Stimulated activated memory B cell treated with anti-CD40 and anti-IgM and Interleukin-4, amounts not matched to agents 10 μg/mL and 1 μg/mL and 100 μg/mL, for 72 hours (primary cell): ENCODE data around the gene HDAC4.

Source experiments
- ATAC-seq: fragments of 150-1000 bp; cut with Tn5 transposase; 2 replicates; pipeline ENCODE4 v1.10.0; 2021
- H3K27ac Mint-ChIP-seq: one replicate; pipeline ENCODE4 v1.8.0; 2022; ENCODE audit warnings: mild to moderate bottlenecking, mixed read lengths
- H3K27me3 Mint-ChIP-seq: one replicate; pipeline ENCODE4 v1.8.0; 2022; ENCODE audit warnings: mixed read lengths
- H3K36me3 Mint-ChIP-seq: one replicate; pipeline ENCODE4 v1.8.0; 2022; ENCODE audit warnings: mixed read lengths
- H3K4me1 Mint-ChIP-seq: one replicate; pipeline ENCODE4 v1.8.0; 2022; ENCODE audit warnings: mixed read lengths
- H3K4me3 Mint-ChIP-seq: one replicate; pipeline ENCODE4 v1.8.0; 2022; ENCODE audit warnings: mild to moderate bottlenecking, moderate library complexity, mixed read lengths
- H3K9me3 Mint-ChIP-seq: one replicate; pipeline ENCODE4 v1.8.0; 2022; ENCODE audit warnings: mixed read lengths

HDAC4 gene

DNA sequence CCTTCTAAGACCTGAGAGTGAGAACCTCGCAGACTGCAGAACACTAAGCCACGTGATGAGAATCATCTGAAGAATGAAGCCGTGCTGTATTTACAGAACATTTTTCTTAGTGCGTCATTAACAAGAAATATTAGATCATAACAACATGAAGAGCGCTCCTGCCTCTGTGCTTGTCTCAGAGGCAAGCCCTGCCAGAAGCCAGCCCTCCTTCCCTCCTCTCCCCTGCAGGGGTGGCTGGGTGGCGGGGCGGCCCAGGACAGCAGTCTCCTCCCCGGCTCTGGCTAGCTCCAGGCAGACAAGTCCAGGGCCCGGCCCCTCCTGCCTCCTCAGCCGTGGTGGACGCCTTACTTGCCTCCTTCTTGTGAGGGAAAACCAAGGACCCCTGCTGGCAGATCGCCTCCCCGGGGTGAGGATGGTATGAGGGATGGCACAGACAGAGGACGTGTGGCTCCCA is 290.2 kb downstream of the HDAC4 start:
- no peak overlapping the region for H3K4me3 Mint-ChIP-seq
- no peak overlapping the region for H3K27ac Mint-ChIP-seq
- no peak for ATAC-seq
- peaks cover 13% of the 10 kb centered on the region for H3K36me3 Mint-ChIP-seq
- H3K9me3 Mint-ChIP-seq = no peaks in the 10 kb centered on the region
- no peaks in the 10 kb centered on the region for H3K27me3 Mint-ChIP-seq
- no peaks in the 10 kb centered on the region for H3K4me1 Mint-ChIP-seq

DNA sequence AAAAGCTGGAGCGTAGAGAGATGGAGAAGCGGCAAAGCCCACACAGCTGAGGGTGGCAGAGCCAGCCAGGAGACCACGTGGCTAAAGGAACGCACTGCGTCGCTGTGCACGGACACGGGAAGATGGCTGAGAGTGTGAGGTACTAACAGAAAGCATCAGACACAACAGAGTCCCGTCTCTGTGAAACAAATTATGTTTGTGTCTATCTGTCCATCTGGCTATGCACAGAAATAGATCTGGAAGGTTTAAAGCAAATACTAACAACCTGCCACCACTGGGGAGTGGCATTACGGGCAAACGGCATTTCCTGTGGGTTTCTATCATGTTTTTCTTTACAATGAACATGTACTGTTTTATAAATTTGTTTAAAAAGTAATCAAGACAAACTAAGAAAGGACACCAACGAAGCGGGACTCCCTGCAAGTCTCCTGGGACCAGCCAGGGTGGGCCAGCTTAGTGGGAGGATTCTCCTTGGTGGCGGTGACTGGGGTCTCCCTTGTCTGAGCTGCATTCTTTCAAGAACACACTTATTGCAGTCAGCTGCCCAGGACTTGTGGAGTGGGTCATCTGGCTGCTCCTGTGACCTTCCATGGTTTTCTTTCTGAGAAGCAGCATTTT is 290.8 kb downstream of the HDAC4 start:
- peaks cover 13% of the 10 kb centered on the region for H3K36me3 Mint-ChIP-seq
- no peak overlapping the region for H3K27ac Mint-ChIP-seq

DNA sequence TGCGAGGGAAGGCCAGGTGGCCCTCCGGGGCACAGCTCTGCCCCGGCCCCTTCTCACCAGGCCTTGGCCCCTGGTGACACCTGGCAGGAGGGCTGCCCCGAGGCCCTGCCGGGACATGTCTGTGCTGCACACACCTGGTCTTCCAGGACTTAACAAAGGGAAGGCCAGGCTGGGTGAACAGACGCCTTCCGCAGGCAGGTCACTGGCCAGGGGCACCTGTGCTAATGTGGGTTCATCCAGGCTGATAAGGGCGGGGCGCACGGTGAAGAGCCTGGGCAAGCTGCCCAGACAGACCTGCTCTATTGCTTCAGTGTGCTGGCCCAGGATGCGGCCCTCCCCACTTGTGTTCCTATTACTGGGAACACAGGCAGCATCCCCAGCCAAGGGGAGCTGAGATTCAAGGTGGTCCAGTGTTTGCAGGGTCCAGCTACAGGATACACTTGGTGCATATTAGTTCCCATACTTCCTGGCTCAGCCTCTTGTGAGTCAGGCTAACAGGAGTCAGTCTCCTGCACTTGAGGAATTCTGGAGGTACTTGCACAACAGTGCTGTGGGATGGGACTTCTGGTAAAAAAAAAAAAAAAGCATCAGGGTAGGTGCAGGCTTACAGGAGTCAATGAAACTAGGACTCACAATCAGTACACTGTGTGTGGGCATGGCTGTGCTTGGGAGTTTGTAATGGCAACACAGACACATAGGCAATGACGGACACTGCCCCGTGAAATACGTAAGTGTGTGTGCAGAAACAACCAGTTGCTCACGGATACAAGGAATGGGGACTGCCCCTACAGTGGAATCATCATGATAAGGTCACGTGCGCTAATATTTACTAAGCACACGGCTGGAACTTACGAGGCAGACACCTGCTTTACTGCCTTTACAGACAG is 291.5 kb downstream of the HDAC4 start:
- H3K4me1 Mint-ChIP-seq = no peaks in the 10 kb centered on the region
- no peak for ATAC-seq
- H3K27me3 Mint-ChIP-seq = no peaks in the 10 kb centered on the region
- no peak overlapping the region for H3K27ac Mint-ChIP-seq
- no peak overlapping the region for H3K4me3 Mint-ChIP-seq
- peaks cover 20% of the 10 kb centered on the region for H3K36me3 Mint-ChIP-seq
- no peaks in the 10 kb centered on the region for H3K9me3 Mint-ChIP-seq

More for the DNA sequence above, 290.8 kb downstream of the HDAC4 start:
- Mint-ChIP-seq H3K9me3 (no peaks in the 10 kb centered on the region), H3K27me3 (no peaks in the 10 kb centered on the region), H3K4me3 (no peak overlapping the region), H3K4me1 (no peaks in the 10 kb centered on the region)
- ATAC-seq = no peak

DNA sequence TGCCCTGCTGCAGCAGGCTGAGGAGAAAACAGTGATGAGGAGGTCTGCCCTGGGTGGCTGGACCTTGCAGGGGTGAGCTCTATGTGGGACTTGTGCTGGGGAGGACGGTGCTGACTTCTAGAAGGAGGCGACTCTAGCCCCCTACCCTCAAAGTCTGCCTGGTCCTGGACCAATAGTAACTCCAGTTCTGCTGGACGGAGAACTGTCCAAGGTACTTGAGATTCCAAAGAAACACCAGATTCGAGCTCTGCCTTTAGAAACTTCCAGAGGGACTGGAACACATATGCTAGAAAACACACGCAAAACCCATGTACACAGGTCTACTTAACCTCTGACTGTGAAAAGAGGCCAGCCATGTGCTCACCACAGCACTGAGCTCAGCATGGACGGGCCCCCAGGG is 292.4 kb downstream of the HDAC4 start:
- H3K4me1 Mint-ChIP-seq = no peaks in the 10 kb centered on the region
- H3K4me3 Mint-ChIP-seq = no peak overlapping the region
- no peak overlapping the region for H3K27ac Mint-ChIP-seq
- no peak for ATAC-seq
- H3K36me3 Mint-ChIP-seq = peaks cover 21% of the 10 kb centered on the region
- no peaks in the 10 kb centered on the region for H3K27me3 Mint-ChIP-seq
- H3K9me3 Mint-ChIP-seq = no peaks in the 10 kb centered on the region

DNA sequence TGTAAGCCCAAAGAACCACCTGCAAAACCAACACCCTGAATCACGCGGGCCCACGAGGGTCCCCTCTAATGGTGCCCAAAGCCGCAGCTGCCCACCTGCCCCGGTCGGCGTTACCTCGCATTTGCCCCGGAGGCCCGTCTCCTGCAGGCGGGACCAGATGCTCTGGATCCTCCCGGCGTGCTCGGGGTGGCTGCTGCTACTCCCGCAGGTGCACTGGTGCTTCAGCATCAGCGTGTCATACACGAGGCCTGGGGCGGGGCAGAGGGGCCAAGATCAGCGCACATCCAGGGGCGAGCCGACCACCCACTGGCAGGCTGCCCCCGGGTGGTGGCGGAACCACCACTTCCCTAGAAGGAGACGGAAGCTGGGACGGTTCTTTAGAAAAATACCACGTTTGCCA is 292.9 kb downstream of the HDAC4 start:
- Mint-ChIP-seq H3K36me3 (peaks cover 21% of the 10 kb centered on the region), H3K4me1 (no peaks in the 10 kb centered on the region), H3K9me3 (no peaks in the 10 kb centered on the region), H3K27me3 (no peaks in the 10 kb centered on the region), H3K4me3 (no peak overlapping the region), H3K27ac (no peak overlapping the region)
- no peak for ATAC-seq

DNA sequence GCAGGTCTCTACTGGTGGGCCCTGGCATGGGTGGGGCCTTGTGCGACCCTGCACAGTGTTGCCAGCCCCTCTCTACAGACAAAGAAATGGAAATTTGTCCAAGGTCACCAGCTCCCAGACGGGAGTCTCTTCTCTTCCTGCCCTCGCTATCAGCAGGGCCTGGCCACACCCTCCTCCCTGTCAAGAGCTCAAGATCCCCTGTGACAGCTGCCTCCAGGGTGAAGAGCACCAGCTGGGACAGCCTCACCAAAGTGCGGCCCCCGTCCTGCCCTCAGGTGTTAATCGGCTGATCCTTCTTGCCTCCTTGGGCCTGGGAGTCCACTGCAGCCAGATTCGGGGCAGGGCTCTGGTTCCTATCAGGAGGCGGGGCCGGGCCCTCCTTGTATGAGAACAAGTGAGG is 293.9 kb downstream of the HDAC4 start:
- no peak overlapping the region for H3K27ac Mint-ChIP-seq
- H3K36me3 Mint-ChIP-seq = peaks cover 26% of the 10 kb centered on the region
- H3K4me1 Mint-ChIP-seq = no peaks in the 10 kb centered on the region
- H3K9me3 Mint-ChIP-seq = no peaks in the 10 kb centered on the region
- ATAC-seq = no peak
- no peaks in the 10 kb centered on the region for H3K27me3 Mint-ChIP-seq
- H3K4me3 Mint-ChIP-seq = no peak overlapping the region

DNA sequence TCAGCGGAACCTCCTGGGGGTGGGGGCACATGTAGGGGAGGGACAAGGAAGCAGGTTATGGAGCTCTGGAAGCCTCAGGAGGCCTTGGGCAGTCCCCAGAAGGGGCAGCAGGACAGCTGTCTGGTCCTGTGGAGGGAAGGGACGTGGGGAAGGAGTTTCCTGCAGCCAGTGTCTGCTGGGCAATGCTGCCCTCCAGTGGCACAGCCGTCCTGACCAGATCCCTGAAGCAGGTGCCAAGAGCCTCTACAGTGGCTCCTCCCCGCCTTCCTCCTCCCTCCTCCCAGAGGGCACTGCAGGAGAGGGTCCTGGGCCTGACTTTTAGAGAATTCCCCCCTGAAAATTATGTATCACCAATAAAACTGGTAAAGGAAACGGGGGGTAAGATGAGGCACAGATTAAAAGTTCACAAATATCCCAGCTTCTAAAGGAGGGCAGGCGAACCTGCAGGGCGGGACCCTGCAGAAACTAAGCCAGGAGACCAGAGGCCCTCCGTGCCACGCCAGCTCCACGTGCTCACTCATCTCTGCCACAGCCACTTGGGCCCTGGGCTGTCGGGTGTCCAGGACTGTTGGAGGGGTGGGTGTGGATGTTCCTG is 294.4 kb downstream of the HDAC4 start:
- H3K9me3 Mint-ChIP-seq = no peaks in the 10 kb centered on the region
- H3K4me3 Mint-ChIP-seq = no peak overlapping the region
- no peak for ATAC-seq
- peaks cover 25% of the 10 kb centered on the region for H3K36me3 Mint-ChIP-seq
- no peak overlapping the region for H3K27ac Mint-ChIP-seq
- no peaks in the 10 kb centered on the region for H3K4me1 Mint-ChIP-seq
- no peaks in the 10 kb centered on the region for H3K27me3 Mint-ChIP-seq

DNA sequence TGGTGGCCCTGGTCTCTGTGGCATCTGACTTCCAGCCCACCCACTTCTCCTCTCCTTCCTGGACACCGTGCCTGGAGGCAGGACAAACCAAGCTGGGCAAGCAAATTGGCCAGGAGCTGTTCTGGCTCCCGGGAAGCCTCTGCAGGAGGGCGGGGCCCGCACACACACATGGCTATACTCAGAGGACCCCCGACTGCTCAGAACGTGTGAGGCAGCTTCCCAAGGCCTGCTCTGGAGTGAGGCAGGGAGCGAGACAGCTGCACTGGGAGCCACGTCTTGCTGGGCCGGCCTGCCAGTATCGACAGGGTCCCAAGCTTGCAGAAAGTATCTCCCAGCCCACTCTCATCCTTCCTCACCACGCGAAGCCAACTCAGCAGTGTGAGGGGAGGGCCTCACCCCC is 295.6 kb downstream of the HDAC4 start:
- Mint-ChIP-seq H3K4me3 (no peak overlapping the region), H3K27ac (no peak overlapping the region), H3K4me1 (no peaks in the 10 kb centered on the region), H3K36me3 (peaks cover 26% of the 10 kb centered on the region), H3K9me3 (no peaks in the 10 kb centered on the region), H3K27me3 (no peaks in the 10 kb centered on the region)
- ATAC-seq = no peak

DNA sequence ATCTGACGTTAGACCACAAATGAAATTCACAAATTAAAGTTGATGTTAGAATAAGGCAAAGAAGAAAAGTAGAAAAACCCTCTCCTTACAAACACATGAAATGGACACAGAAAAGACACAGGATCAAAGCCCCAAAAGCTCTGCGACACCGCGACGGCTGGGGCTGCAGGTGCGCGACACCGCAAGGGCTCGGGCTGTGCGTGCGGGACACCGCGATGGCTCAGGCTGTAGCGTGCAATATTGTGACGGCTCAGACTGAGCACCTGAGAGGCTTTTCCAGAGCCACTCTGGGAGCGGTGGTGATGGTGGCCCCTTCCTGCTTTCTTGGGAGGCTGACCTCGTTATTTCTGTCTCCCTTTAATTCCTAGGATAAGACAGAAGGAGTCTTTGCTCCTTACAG is 296.0 kb downstream of the HDAC4 start:
- H3K27ac Mint-ChIP-seq = no peak overlapping the region
- H3K4me1 Mint-ChIP-seq = no peaks in the 10 kb centered on the region
- no peaks in the 10 kb centered on the region for H3K27me3 Mint-ChIP-seq
- H3K4me3 Mint-ChIP-seq = no peak overlapping the region
- ATAC-seq = no peak
- H3K36me3 Mint-ChIP-seq = peaks cover 30% of the 10 kb centered on the region
- H3K9me3 Mint-ChIP-seq = no peaks in the 10 kb centered on the region

DNA sequence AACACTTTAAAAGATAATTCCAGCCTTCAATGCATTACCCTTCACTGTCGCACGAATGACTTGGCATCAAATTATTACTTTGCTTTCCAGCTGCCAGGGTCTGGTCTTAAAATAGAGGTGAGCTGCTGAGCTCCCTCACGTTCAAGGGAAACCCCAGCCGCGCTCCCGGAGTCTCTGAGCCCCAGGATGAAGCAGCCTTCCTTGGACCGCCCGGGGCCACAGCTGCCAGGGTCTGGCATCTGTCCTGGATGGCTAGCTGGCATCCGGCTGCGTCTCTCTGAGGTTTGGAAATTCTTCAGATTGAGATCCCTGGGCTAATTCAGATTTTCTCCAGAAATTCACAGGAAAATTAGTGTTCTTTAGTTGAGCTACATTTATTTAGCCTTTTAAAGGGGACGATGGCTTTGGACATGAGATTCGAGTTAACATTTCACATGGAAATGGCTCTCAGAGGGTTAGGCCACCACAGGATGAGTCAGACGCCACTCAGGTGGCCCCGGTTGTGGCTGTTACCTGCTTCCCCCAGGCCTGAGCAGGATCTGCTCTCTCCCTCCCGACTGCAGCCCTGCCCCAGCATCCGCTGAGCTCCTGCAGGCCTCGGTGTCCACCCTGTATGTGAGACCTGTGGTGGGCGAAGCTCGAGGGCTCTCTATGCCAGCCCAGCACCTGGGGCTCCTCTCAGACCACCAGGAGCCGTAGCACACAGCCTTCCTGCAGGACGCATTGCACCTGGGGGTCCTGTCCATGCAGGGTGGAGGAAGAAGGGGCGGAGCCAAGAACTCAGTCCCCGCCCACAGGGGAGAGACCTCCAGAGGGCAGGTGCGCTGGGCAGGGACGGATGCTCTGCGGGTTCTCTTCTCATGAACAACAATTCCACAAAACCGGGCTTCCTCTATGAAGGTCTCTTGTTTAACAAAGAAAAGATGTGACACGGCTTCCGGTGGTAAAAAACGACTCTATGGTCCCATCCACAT is 297.4 kb downstream of the HDAC4 start:
- no peaks in the 10 kb centered on the region for H3K27me3 Mint-ChIP-seq
- no peak overlapping the region for H3K27ac Mint-ChIP-seq
- no peak overlapping the region for H3K4me3 Mint-ChIP-seq
- ATAC-seq = no peak
- no peaks in the 10 kb centered on the region for H3K4me1 Mint-ChIP-seq
- peaks cover 38% of the 10 kb centered on the region for H3K36me3 Mint-ChIP-seq
- H3K9me3 Mint-ChIP-seq = no peaks in the 10 kb centered on the region

DNA sequence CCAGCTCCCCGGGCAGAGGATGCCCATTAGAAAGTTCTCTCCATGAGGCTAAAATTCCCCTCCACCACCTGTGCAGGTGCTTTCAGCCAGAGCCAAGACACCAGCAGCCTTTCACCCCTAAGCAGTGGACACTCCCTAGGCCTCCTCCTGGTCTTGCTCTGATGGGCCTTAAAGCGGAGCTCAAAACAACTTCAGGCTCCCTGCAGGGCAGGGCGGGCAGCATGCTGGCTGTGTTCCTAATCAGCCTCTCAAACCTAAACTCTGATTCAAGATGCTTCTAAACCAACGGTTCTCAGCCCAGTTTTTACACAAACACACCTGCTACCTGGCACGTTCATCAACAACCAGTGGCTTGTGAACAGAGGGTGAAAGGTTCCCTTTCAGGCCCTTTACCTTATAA is 298.6 kb downstream of the HDAC4 start:
- no peak overlapping the region for H3K27ac Mint-ChIP-seq
- H3K4me1 Mint-ChIP-seq = no peaks in the 10 kb centered on the region

DNA sequence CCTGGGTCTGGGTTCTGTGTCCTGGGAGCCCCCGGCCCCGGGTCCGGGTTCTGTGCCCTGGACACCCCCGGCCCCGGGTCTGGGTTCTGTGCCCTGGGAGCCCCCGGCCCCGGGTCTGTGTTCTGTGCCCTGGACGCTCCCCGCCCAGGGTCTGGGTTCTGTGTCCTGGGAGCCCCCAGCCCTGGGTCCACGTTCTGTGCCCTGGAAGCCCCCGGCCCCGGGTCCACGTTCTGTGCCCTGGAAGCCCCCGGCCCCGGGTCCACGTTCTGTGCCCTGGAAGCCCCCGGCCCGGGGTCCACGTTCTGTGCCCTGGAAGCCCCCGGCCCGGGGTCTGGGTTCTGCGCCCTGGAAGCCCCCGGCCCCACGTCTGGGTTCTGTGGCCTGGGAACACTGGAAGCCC is 299.0 kb downstream of the HDAC4 start:
- Mint-ChIP-seq H3K9me3 (no peaks in the 10 kb centered on the region), H3K4me1 (no peaks in the 10 kb centered on the region), H3K4me3 (no peak overlapping the region), H3K27ac (no peak overlapping the region), H3K27me3 (no peaks in the 10 kb centered on the region), H3K36me3 (peaks cover 41% of the 10 kb centered on the region)
- peak; percentile 31 for ATAC-seq

More for the DNA sequence above, 298.6 kb downstream of the HDAC4 start:
- ATAC-seq = no peak
- peaks cover 41% of the 10 kb centered on the region for H3K36me3 Mint-ChIP-seq
- H3K9me3 Mint-ChIP-seq = no peaks in the 10 kb centered on the region
- H3K4me3 Mint-ChIP-seq = no peak overlapping the region
- H3K27me3 Mint-ChIP-seq = no peaks in the 10 kb centered on the region

DNA sequence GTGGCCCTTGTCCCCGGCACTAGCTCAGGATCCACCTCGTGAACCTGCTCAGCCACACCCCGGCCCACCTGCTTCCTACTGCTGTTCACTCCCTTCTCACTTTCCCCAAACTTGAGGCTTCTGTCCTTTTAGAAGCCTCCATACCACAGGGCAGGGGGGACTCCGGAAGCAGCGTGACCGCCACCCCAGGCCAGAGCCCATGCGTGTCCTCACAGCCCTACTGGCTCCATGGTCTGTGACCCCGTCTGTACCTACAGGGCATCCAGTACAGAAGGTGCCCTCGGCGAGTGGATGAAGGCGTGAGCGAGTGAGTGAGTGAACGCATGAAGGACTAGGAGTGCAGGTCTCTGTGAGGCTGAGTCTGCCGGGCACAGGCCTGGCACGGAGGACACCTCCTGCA is 299.7 kb downstream of the HDAC4 start:
- ATAC-seq = no peak
- Mint-ChIP-seq H3K36me3 (peaks cover 41% of the 10 kb centered on the region), H3K4me3 (no peak overlapping the region), H3K4me1 (no peaks in the 10 kb centered on the region), H3K27me3 (no peaks in the 10 kb centered on the region), H3K27ac (no peak overlapping the region), H3K9me3 (no peaks in the 10 kb centered on the region)

DNA sequence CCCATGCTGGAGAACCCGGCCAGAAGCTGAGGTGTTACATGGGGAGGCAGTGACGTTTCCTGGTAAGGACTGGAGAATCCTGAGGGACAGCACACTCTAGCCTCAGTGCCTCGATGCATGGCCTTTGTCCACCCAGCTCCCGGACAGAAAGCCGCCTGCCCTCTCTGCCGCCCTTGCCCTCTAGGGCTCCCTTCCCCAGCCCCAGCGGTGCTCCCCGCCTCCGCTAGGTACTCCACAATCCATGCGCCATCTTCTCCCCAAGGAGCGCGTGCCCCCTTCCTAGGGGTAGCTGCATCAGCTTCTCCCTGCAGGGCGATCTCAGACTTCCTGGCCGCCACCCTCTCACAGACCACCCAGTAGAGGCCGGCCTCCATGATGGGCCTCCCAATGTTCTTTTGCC is 301.3 kb downstream of the HDAC4 start:
- H3K9me3 Mint-ChIP-seq = no peaks in the 10 kb centered on the region
- H3K27me3 Mint-ChIP-seq = no peaks in the 10 kb centered on the region
- no peak overlapping the region for H3K4me3 Mint-ChIP-seq
- no peaks in the 10 kb centered on the region for H3K4me1 Mint-ChIP-seq
- H3K27ac Mint-ChIP-seq = no peak overlapping the region
- no peak for ATAC-seq
- H3K36me3 Mint-ChIP-seq = peaks cover 37% of the 10 kb centered on the region
